GM19395 (cell line): ENCODE results near the gene KLHL35.
"Not testable (repeated sequence)": the region's sequence is repeated elsewhere in the genome, so short reads cannot be mapped to it uniquely, and the experiment has no call there.

Source experiments
- ATAC-seq: cut with Tn5 transposase; IDR thresholded peaks from one replicate; pipeline ENCODE4 v1.9.1; 2021; ENCODE audit warnings: mild to moderate bottlenecking, moderate library complexity; ENCODE audit not compliant: unreplicated experiment

Gene KLHL35

DNA sequence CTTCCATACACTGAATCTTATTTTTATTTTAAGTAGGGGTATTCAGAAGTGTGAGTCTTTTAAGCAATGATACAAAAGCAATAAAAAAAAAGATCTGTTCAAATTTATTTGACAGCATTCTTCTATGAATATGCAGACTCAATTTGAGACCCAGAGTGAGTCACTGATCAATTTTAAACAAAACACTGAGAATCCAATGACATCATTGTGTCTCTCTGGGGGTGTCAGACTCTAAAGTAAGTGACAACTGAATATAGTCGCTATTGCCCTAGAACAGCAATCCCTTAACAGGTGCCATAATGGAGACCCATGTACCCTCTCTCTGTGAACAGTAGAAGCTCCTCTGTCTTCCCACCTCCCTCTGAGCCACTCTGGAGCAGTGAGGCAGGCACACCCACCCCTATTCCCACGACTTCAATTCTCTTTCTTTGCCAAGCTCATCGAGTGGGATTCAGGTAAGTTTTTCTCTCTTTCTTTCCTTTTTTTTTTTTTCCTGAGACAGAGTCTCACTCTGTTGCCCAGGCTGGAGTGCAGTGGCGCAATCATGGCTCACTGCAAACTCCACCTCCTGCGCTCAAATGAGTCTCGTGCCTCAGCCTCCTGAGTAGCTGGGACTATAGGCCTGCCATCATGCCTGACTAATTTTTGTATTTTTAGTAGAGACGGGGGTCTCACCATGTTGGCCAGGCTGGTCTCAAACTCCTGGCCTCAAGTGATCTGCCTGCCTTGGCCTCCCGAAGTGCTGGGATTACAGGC, 38.7 kb downstream of the KLHL35 start:
- ATAC-seq: no peak

GRCh38 chr11:75389925-75390324, 43.1 kb downstream of the KLHL35 start:
- ATAC-seq: no peak

GRCh38 chr11:75389276-75389605, 43.8 kb downstream of the KLHL35 start:
- no peak for ATAC-seq

DNA sequence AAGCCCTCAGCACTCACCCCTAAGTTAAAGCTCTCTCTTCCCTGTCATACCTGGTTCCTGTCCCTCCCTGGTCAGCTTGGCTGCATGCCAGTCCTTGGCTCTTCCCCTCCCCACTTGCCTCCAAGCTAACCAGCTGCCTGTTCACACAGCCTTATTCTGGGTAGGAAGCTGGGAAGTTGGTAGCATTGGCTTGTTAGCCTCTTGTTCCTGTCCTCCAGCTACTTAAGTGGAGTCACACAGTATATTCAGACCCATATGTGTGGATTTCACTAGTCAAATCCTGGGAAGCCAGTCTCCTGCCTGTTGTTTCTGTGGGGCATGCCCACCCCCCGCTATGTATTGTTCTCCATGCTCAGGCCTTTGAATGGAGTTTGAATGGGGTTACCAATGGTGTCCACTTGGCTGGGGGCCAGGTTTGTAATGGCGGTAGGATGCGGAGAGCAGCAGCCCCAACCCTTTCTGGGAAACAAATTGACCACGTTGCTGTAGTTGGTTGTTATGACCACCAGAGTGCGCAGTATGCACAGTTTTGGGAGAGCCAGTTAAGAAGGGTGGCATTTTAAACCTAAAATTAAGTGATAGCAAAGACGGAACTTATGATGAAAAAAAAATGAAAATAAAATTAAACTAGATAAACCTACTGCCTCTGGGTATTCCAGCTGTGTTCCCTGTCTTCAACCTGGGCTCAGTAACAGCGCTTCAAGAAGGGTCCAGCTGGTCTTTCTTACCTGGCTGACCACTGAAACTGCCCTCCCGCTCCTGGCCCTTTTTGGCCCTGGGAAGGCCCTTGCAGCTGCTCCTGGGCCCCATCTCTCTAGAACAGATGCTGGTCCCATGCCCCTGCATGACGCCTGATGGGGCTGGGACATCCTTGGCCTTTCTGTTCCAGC, 44.4 kb downstream of the KLHL35 start:
- ATAC-seq: no peak

- ATAC-seq: no peak
These were observed 45.2 kb downstream of the KLHL35 start for GRCh38 chr11:75387736-75388294.

DNA sequence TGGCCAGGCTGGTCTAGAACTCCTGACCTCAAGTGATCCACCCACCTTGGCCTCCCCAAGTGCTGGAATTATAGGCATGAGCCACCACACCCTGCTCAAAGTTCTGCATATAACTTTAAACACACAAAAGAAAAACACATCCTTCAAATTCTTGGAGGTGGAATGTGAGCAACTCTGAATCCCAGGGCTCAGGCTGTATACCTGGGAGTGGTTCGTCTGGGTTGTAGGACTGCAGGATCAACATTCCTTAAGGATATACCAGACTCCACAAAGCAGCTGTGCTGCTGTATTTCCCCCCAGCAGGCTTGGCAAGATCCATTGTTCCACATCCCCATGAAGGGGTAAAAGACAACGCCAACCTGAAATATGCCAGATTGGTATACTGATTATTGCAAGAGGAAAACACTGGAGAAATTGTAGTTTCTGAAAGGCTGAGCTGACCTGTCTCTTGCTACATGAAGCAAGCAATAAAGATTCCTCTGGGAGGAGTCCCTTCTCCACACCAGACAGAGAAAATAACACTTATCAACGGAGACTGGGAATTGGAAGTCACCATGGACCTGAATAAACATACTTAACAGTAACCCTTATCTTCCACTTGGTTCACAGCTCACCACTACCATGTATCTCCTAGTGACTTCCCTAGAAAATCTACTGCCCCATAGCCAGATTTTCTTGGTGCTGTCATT, 45.9 kb downstream of the KLHL35 start:
- ATAC-seq: no peak

GRCh38 chr11:75384438-75385080, 48.4 kb downstream of the KLHL35 start:
- ATAC-seq: no peak

- ATAC-seq: no peak
These were observed 49.8 kb downstream of the KLHL35 start for GRCh38 chr11:75383246-75383645.

DNA sequence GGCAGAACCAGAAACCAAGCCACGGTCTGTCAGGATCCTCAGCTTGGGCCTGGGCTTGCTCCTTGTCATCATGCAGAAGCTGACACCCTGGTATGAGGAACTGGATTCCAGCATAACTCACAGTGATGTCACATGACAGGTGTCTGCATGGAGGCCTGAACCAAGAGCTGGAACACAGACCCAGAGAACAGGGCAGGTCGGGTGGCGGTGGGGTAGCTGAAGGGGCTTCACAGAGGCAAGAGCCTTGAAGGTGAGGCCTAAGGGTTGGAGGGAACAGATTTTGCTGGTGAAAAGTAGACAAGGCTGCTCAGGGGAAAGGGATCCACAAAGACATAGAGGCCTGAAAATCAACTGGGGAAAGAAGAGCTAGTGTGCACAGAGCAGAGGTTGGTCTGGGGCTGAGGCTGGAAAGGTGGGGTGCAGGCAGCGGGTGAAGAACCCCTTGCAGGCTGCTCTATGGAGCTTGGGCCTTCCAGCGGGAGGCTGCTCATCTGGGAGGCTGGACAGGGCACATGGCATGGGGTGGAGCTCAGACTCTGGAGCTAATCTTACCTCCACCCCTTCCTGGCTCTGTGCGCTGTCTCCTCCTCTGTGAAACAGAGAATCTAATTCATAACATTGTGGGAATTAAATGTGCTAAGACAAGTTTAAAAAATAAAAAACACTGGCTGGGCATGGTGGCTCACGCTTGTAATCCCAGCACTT, 52.1 kb downstream of the KLHL35 start:
- no peak for ATAC-seq

GRCh38 chr11:75380245-75380644, 52.8 kb downstream of the KLHL35 start:
- ATAC-seq: no peak

- ATAC-seq: not testable (repeated sequence)
These were observed 54.2 kb downstream of the KLHL35 start for GRCh38 chr11:75378776-75379175.

- no peak for ATAC-seq
These were observed 56.8 kb downstream of the KLHL35 start for GRCh38 chr11:75376175-75376574.

- no peak for ATAC-seq
These were observed 57.4 kb downstream of the KLHL35 start for GRCh38 chr11:75375626-75376025.

DNA sequence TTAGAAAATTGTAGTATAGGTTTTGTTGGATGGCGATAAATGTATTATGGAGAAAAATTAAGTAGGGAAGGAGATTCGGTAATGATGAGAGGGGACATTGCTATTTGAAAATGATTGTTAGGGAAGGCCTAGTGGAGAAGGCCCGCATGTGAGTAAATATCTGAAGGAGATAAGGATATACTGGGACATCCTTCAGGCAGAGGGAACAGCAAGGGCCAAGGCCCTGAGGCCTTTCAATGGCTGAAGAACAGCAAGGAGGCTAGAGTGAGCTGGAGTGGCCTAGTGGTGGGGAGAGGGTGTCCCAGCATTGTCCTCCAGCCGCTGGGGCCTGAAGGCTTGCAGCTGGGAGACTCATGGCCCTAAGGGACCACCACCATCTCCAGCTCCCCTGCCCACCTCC, 58.4 kb downstream of the KLHL35 start:
- no peak for ATAC-seq

- no peak for ATAC-seq
These were observed 59.8 kb downstream of the KLHL35 start for GRCh38 chr11:75373201-75373600.
